Activated naive CD8-positive, alpha-beta T cell treated with anti-CD3 and anti-CD28 coated beads, Interleukin-2, amount 10 ng/mL, durations not matched to agents 7 days and 5 days (primary cell): ENCODE results near the gene NEURL2. TPM values are rescaled to one million over a fixed set of nuclear protein-coding genes. Genes with fewer than 3 reads are reported as not detected.
A peak's percentile ranks its signal among the peaks of the same experiment; 100 is the strongest.
"Not testable (repeated sequence)": the region's sequence is repeated elsewhere in the genome, so short reads cannot be mapped to it uniquely, and the experiment has no call there.

ENCODE experiments used
- ATAC-seq: fragments of 150-1000 bp; cut with Tn5 transposase; one replicate; pipeline ENCODE4 v1.10.0; 2021; ENCODE audit warnings: low read depth, moderate library complexity
- POLR2A ChIA-PET: fragments of 350-600 bp; sonication (Branson Sonifier 250); formaldehyde crosslinking; loops from one replicate; lab custom pipeline; 2021; ENCODE audit warnings: antibody characterized with exemption; lab: Charles Lee
- DNase-seq: peaks from one replicate; pipeline ENCODE4 v3.0.0; 2021
- H3K27ac Mint-ChIP-seq: one replicate; pipeline ENCODE4 v1.8.0; 2022; ENCODE audit warnings: mild to moderate bottlenecking, mixed read lengths
- H3K27me3 Mint-ChIP-seq: one replicate; pipeline ENCODE4 v1.8.0; 2022; ENCODE audit warnings: mild to moderate bottlenecking, moderate library complexity, mixed read lengths
- H3K36me3 Mint-ChIP-seq: one replicate; pipeline ENCODE4 v1.8.0; 2021; ENCODE audit warnings: mild to moderate bottlenecking, mixed read lengths
- H3K4me1 Mint-ChIP-seq: one replicate; pipeline ENCODE4 v1.8.0; 2021; ENCODE audit warnings: mixed read lengths
- H3K4me3 Mint-ChIP-seq: one replicate; pipeline ENCODE4 v1.8.0; 2022; ENCODE audit warnings: mild to moderate bottlenecking, moderate library complexity, mixed read lengths
- H3K9me3 Mint-ChIP-seq: one replicate; pipeline ENCODE4 v1.8.0; 2021; ENCODE audit warnings: mixed read lengths
- total RNA-seq, 2 experiments: library from RNA; stranded (reverse); gene quantifications; one replicate each; pipeline ENCODE4 v1.2.3, GENCODE V29; 2021

The NEURL2 gene, protein sequence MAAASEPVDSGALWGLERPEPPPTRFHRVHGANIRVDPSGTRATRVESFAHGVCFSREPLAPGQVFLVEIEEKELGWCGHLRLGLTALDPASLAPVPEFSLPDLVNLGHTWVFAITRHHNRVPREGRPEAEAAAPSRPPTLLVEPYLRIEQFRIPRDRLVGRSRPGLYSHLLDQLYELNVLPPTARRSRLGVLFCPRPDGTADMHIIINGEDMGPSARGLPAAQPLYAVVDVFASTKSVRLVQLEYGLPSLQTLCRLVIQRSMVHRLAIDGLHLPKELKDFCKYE
- 1 to 10 TPM; 3.9 to 5.3 TPM for total RNA-seq

DNA sequence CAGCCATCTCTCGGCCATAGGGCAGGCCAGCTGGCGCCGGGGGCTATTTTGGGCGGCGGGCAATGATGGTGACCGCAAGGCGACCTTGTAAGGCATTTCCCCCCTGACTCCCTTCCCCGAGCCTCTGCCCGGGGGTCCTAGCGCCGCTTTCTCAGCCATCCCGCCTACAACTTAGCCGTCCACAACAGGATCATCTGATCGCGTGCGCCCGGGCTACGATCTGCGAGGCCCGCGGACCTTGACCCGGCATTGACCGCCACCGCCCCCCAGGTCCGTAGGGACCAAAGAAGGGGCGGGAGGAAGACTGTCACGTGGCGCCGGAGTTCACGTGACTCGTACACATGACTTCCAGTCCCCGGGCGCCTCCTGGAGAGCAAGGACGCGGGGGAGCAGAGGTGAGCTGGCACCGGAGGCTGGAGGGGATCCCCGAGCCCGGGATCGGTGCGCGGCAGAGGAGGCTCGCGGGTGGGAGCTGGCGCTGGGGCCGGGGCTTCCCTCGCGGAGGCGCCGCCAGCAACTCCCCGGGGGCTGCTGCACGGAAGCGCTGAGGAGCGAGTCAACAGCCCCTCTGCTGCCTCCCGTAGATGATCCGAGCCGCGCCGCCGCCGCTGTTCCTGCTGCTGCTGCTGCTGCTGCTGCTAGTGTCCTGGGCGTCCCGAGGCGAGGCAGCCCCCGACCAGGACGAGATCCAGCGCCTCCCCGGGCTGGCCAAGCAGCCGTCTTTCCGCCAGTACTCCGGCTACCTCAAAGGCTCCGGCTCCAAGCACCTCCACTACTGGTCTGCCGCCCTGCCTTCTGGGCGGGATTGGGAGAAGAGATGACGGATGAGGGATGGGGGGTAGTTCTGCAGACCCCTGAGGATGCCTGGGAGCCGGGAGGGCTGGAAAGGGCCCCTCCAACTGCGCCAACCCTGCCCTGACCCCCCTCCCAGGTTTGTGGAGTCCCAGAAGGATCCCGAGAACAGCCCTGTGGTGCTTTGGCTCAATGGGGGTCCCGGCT, at the start of gene NEURL2, which contains the start of gene CTSA:
TSS of gene NEURL2 (minus strand) at position 224 of the 999 bp plus-strand sequence. CDS start at position 7, 217 bp downstream.
TSS of gene CTSA (plus strand) at position 351 of the 999 bp plus-strand sequence. CDS start at position 585, 234 bp downstream.
- peaks cover 1% of the 10 kb centered on the region for H3K36me3 Mint-ChIP-seq
- DNase-seq (peak; percentile 88), ATAC-seq (peak; percentile 73)
- POLR2A ChIA-PET = interaction anchor here (0.8 to 5.5 kb wide), 11 partner anchors 10 to 79 kb away, joined by 3 to 43 read pairs (median 5); partner anchors contain the start of genes ACOT8, PCIF1, ZSWIM1 and ZSWIM3
- peak within 1 kb of the TSS; percentile 86 for H3K27ac Mint-ChIP-seq
- peaks cover 27% of the 10 kb centered on the region for H3K4me1 Mint-ChIP-seq
- H3K4me3 Mint-ChIP-seq = peak within 1 kb of the TSS; percentile 92
- H3K9me3 Mint-ChIP-seq = no peaks in the 10 kb centered on the region
- H3K27me3 Mint-ChIP-seq = no peaks in the 10 kb centered on the region

DNA sequence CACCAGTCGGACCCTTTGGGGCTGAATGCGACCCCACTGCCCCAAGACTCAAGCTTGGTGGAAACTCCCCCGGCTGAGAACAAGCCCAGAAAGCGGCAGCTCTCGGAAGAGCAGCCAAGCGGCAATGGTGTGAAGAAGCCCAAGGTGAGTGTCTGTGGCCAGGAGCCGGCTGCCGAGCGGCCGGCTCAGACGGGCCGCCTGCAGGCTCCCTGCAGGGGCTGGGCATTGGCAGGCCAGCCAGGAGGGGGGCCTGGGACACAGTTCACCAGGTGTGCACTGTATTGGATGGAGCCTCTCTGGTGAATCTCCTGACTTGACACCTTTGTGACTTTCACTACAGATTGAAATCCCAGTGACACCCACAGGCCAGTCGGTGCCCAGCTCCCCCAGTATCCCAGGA, 49.5 kb upstream of the NEURL2 start:
- Mint-ChIP-seq H3K27ac (no peak overlapping the region), H3K4me3 (no peak overlapping the region), H3K36me3 (peaks cover 20% of the 10 kb centered on the region), H3K9me3 (no peaks in the 10 kb centered on the region), H3K27me3 (no peaks in the 10 kb centered on the region), H3K4me1 (peaks cover 14% of the 10 kb centered on the region)
- POLR2A ChIA-PET = no interaction called here
- DNase-seq = no peak
- ATAC-seq = no peak

DNA sequence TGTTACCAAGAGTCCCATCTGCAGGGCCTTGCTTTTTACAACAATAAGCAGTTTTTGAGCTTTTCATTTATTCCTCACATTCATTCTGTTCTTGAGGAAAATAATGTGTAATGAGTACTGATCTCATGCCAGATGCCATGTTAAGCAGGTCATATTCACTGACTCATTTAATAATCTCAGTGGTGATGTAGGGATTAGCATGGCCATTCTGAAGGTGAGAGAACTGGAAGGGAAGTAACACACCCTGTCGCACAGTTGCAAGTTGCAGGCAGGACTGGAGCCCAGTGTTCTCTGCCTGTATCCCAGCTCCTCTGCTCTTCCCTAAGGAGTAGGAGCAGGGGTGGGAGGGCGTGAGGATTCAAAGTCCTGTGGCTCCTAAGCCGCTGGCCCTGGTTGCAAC, 49.0 kb upstream of the NEURL2 start:
- ATAC-seq (no peak), DNase-seq (no peak)
- Mint-ChIP-seq H3K4me1 (peaks cover 14% of the 10 kb centered on the region), H3K27ac (no peak overlapping the region), H3K9me3 (no peaks in the 10 kb centered on the region), H3K4me3 (no peak overlapping the region), H3K27me3 (no peaks in the 10 kb centered on the region), H3K36me3 (peaks cover 20% of the 10 kb centered on the region)
- POLR2A ChIA-PET = no interaction called here

GRCh38 chr20:45938727-45939438, 47.9 kb upstream of the NEURL2 start:
- H3K4me1 Mint-ChIP-seq = peaks cover 14% of the 10 kb centered on the region
- H3K4me3 Mint-ChIP-seq = no peak overlapping the region
- DNase-seq (no peak), ATAC-seq (no peak)
- H3K9me3 Mint-ChIP-seq = no peaks in the 10 kb centered on the region
- H3K27me3 Mint-ChIP-seq = no peaks in the 10 kb centered on the region
- H3K36me3 Mint-ChIP-seq = peaks cover 16% of the 10 kb centered on the region
- POLR2A ChIA-PET = no interaction called here
- H3K27ac Mint-ChIP-seq = peak overlapping the region; percentile 53

- peaks cover 18% of the 10 kb centered on the region for H3K4me1 Mint-ChIP-seq
- ATAC-seq (no peak), DNase-seq (no peak)
- POLR2A ChIA-PET = interaction anchor here (1.7 to 5.6 kb wide), 4 partner anchors 12 to 81 kb away, joined by 4 to 93 read pairs (median 25); partner anchors contain the start of genes ACOT8, CTSA, NEURL2 and ZNF335
- H3K27me3 Mint-ChIP-seq = no peaks in the 10 kb centered on the region
- H3K4me3 Mint-ChIP-seq = no peak overlapping the region
- H3K27ac Mint-ChIP-seq = peak overlapping the region; percentile 51
- H3K36me3 Mint-ChIP-seq = peaks cover 15% of the 10 kb centered on the region
- no peaks in the 10 kb centered on the region for H3K9me3 Mint-ChIP-seq
Observed at GRCh38 chr20:45937765-45938164, 46.8 kb upstream of the NEURL2 start.

- no peak for DNase-seq
- H3K4me3 Mint-ChIP-seq = peak overlapping the region; percentile 98
- POLR2A ChIA-PET = interaction anchor here (0.6 to 5.6 kb wide), 27 partner anchors 9 to 144 kb away, joined by 3 to 93 read pairs (median 6); partner anchors contain the start of genes ACOT8, CTSA, DNTTIP1 and NEURL2
- ATAC-seq = no peak
- H3K27me3 Mint-ChIP-seq = no peaks in the 10 kb centered on the region
- H3K9me3 Mint-ChIP-seq = no peaks in the 10 kb centered on the region
- peak overlapping the region; percentile 98 for H3K27ac Mint-ChIP-seq
- peaks cover 18% of the 10 kb centered on the region for H3K4me1 Mint-ChIP-seq
- peaks cover 15% of the 10 kb centered on the region for H3K36me3 Mint-ChIP-seq
Observed at GRCh38 chr20:45935416-45936046, 44.5 kb upstream of the NEURL2 start.

DNA sequence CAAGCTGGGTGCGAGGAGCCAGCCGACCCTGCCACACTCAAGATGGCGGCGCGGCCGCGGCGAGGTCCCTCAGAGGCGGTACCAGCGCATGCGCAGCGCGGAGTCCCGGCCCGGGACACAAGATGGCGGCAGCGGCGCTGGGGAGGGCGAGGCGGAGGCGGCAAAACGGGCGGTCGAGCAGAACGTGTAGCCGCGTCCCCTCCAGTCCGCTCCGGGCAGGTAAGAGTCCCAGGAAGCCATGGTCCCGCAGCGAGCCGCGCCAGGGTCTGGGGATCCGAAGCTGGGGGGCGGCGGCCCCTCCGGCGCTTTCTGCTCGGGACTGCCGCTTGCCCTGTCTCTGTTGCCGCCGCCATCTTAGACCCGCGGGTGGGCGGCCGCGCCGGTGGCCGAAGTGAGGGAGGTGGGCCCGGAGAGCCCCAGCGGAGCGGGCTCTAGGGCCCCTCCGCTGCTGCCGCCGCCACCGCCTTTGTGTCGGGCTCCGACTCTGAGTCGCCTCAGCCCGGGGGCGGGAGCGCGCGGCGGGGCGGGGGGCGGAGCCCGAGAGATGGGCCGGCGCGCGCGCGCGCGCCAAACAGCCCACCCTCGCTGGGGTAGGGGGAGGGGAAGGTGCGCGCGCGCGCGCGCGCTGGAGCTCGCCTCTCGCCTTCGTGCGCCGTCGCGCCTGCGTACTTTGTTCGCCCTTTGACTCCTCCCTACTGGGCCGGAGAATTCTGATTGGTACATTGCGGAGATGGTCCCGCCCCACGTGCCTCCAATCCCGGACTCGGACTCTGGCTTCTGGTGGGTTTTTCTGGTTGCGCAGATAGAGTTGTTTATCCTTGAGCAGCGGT, 43.8 kb upstream of the NEURL2 start, which contains the start of gene PCIF1:
TSS of gene PCIF1 (plus strand) at position 98 of the 830 bp plus-strand sequence. CDS start 4,317 bp downstream, outside the sequence.
- peak within 1 kb of the TSS; percentile 98 for H3K4me3 Mint-ChIP-seq
- DNase-seq (peak; percentile 98), ATAC-seq (peak; percentile 80)
- H3K36me3 Mint-ChIP-seq = peaks cover 15% of the 10 kb centered on the region
- POLR2A ChIA-PET = interaction anchor here (0.6 to 5.6 kb wide), 34 partner anchors 8 to 153 kb away, joined by 3 to 93 read pairs (median 4); partner anchors contain the start of genes ACOT8, CTSA, DNTTIP1 and NEURL2
- peak within 1 kb of the TSS; percentile 98 for H3K27ac Mint-ChIP-seq
- peaks cover 18% of the 10 kb centered on the region for H3K4me1 Mint-ChIP-seq
- H3K9me3 Mint-ChIP-seq = no peaks in the 10 kb centered on the region
- H3K27me3 Mint-ChIP-seq = no peaks in the 10 kb centered on the region

- Mint-ChIP-seq H3K27me3 (no peaks in the 10 kb centered on the region), H3K4me3 (peak overlapping the region; percentile 94), H3K27ac (peak overlapping the region; percentile 98), H3K36me3 (peaks cover 11% of the 10 kb centered on the region), H3K9me3 (no peaks in the 10 kb centered on the region), H3K4me1 (peaks cover 18% of the 10 kb centered on the region)
- POLR2A ChIA-PET = interaction anchor here (0.6 to 5.6 kb wide), 28 partner anchors 10 to 154 kb away, joined by 3 to 93 read pairs (median 4); partner anchors contain the start of genes ACOT8, CTSA, DNTTIP1 and NEURL2
- ATAC-seq (peak; percentile 17), DNase-seq (no peak)
Observed at GRCh38 chr20:45934046-45934585, 43.1 kb upstream of the NEURL2 start.

GRCh38 chr20:45933266-45934045, 42.4 kb upstream of the NEURL2 start:
- peak overlapping the region; percentile 94 for H3K4me3 Mint-ChIP-seq

GRCh38 chr20:45931680-45932079, 40.7 kb upstream of the NEURL2 start:
- POLR2A ChIA-PET, H3K9me3 Mint-ChIP-seq, H3K27me3 Mint-ChIP-seq, ATAC-seq, H3K27ac Mint-ChIP-seq, H3K4me3 Mint-ChIP-seq, H3K36me3 Mint-ChIP-seq, DNase-seq, H3K4me1 Mint-ChIP-seq: not testable (repeated sequence)

More at GRCh38 chr20:45933266-45934045, 42.4 kb upstream of the NEURL2 start:
- Mint-ChIP-seq H3K4me1 (peaks cover 17% of the 10 kb centered on the region), H3K9me3 (no peaks in the 10 kb centered on the region), H3K36me3 (peaks cover 10% of the 10 kb centered on the region), H3K27ac (peak overlapping the region; percentile 98), H3K27me3 (no peaks in the 10 kb centered on the region)
- peak; percentile 28 for ATAC-seq
- peak; percentile 69 for DNase-seq
- POLR2A ChIA-PET = interaction anchor here (0.6 to 5.6 kb wide), 21 partner anchors 9 to 155 kb away, joined by 3 to 93 read pairs (median 15); partner anchors contain the start of genes ACOT8, CTSA, DNTTIP1 and NEURL2
